Astrocyte (in vitro differentiated cells and primary cell): ENCODE results near the gene CENPVL3. TPM values are rescaled to one million over a fixed set of nuclear protein-coding genes. Genes with fewer than 3 reads are reported as not detected.

Experiments
- DNase-seq: peaks from one replicate; pipeline ENCODE4 v3.0.0-alpha.2; 2010; ENCODE audit warnings: low read depth
- FAIRE-seq: peaks from 2 replicates; lab custom pipeline; 2011; peaks lifted over from hg19 to GRCh38; lab: Jason Lieb, UNC
- H2AFZ ChIP-seq: 2 replicates; pipeline ENCODE4 v1.6.0; 2012; ENCODE audit warnings: low read depth, low read length, inconsistent platforms
- H3K27ac ChIP-seq: 2 replicates; pipeline ENCODE4 v1.5.1; 2011; ENCODE audit warnings: low read depth, low read length, inconsistent platforms
- H3K27me3 ChIP-seq: 2 replicates; pipeline ENCODE4 v1.6.0; 2011; ENCODE audit warnings: low read length, inconsistent platforms; ENCODE audit not compliant: insufficient read depth
- H3K36me3 ChIP-seq: 2 replicates; pipeline ENCODE4 v1.5.1; 2011; ENCODE audit warnings: low read length, inconsistent platforms; ENCODE audit not compliant: insufficient read depth
- H3K4me1 ChIP-seq: 2 replicates; pipeline ENCODE4 v1.5.1; 2011; ENCODE audit warnings: low read length, inconsistent platforms; ENCODE audit not compliant: insufficient read depth
- H3K4me2 ChIP-seq: 2 replicates; pipeline ENCODE4 v1.6.0; 2012; ENCODE audit warnings: low read length, inconsistent platforms
- H3K4me3 ChIP-seq: 2 replicates; pipeline ENCODE4 v1.5.1; 2011; ENCODE audit warnings: low read depth, mild to moderate bottlenecking, low read length, inconsistent platforms; ENCODE audit not compliant: insufficient read depth
- H3K79me2 ChIP-seq: 2 replicates; pipeline ENCODE4 v1.6.0; 2012; ENCODE audit warnings: mild to moderate bottlenecking, low read length, inconsistent platforms; ENCODE audit not compliant: insufficient read depth
- H3K9ac ChIP-seq: 2 replicates; pipeline ENCODE4 v1.6.0; 2012; ENCODE audit warnings: mild to moderate bottlenecking, low read length, inconsistent platforms
- H3K9me3 ChIP-seq: 2 replicates; pipeline ENCODE4 v1.5.1; 2012; ENCODE audit warnings: low read depth, mild to moderate bottlenecking, low read length, inconsistent platforms; ENCODE audit not compliant: insufficient read depth
- H4K20me1 ChIP-seq: 2 replicates; pipeline ENCODE4 v1.6.0; 2012; ENCODE audit warnings: low read length, inconsistent platforms; ENCODE audit not compliant: insufficient read depth
- H3K27ac Mint-ChIP-seq: one replicate; pipeline ENCODE4 v1.8.0; 2021; ENCODE audit warnings: mild to moderate bottlenecking, mixed read lengths; ENCODE audit not compliant: unreplicated experiment
- H3K27me3 Mint-ChIP-seq: one replicate; pipeline ENCODE4 v1.8.0; 2021; ENCODE audit warnings: low read depth, mixed read lengths; ENCODE audit not compliant: unreplicated experiment
- H3K36me3 Mint-ChIP-seq: one replicate; pipeline ENCODE4 v1.8.0; 2021; ENCODE audit warnings: low read depth, mixed read lengths; ENCODE audit not compliant: unreplicated experiment
- H3K4me1 Mint-ChIP-seq: one replicate; pipeline ENCODE4 v1.8.0; 2021; ENCODE audit warnings: low read depth, mixed read lengths; ENCODE audit not compliant: unreplicated experiment
- H3K4me3 Mint-ChIP-seq: one replicate; pipeline ENCODE4 v1.8.0; 2021; ENCODE audit warnings: mild to moderate bottlenecking, moderate library complexity, mixed read lengths; ENCODE audit not compliant: unreplicated experiment
- H3K9me3 Mint-ChIP-seq: one replicate; pipeline ENCODE4 v1.8.0; 2021; ENCODE audit warnings: mild to moderate bottlenecking, mixed read lengths; ENCODE audit not compliant: unreplicated experiment
- EZH2 ChIP-seq: IDR thresholded peaks from 2 replicates; pipeline ENCODE4 v1.6.1; 2012; ENCODE audit warnings: mild to moderate bottlenecking, low read length, inconsistent platforms; ENCODE audit not compliant: insufficient read depth
- total RNA-seq: library from RNA; stranded (reverse); gene quantifications from 2 replicates; pipeline ENCODE4 v1.2.1, GENCODE V29; 2021
- TF ChIP-seq, protein P1 (sequence below): IDR thresholded peaks from 2 replicates; pipeline ENCODE4 v1.5.1; 2011; ENCODE audit warnings: low read depth, mild to moderate bottlenecking, inconsistent platforms, low read length, moderate library complexity; ENCODE audit not compliant: insufficient read depth

The CENPVL3 gene
- total RNA-seq, 1 donor from 2014 or later = 2.3 TPM

GRCh38 chrX:51598899-51599298 is 19.8 kb downstream of the CENPVL3 start:
- no peak overlapping the region for H3K4me2 ChIP-seq
- FAIRE-seq (no peak), DNase-seq (no peak)
- H3K9me3 ChIP-seq = no peaks in the 10 kb centered on the region
- TF ChIP-seq, protein P1, sequence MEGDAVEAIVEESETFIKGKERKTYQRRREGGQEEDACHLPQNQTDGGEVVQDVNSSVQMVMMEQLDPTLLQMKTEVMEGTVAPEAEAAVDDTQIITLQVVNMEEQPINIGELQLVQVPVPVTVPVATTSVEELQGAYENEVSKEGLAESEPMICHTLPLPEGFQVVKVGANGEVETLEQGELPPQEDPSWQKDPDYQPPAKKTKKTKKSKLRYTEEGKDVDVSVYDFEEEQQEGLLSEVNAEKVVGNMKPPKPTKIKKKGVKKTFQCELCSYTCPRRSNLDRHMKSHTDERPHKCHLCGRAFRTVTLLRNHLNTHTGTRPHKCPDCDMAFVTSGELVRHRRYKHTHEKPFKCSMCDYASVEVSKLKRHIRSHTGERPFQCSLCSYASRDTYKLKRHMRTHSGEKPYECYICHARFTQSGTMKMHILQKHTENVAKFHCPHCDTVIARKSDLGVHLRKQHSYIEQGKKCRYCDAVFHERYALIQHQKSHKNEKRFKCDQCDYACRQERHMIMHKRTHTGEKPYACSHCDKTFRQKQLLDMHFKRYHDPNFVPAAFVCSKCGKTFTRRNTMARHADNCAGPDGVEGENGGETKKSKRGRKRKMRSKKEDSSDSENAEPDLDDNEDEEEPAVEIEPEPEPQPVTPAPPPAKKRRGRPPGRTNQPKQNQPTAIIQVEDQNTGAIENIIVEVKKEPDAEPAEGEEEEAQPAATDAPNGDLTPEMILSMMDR = no peak
- TF ChIP-seq EZH2 = no peak
- H3K79me2 ChIP-seq = no peaks in the 10 kb centered on the region
- no peak overlapping the region for H3K27ac ChIP-seq
- no peak overlapping the region for H2AFZ ChIP-seq
- no peaks in the 10 kb centered on the region for H3K36me3 ChIP-seq
- H3K4me3 ChIP-seq = no peak overlapping the region
- H3K9ac ChIP-seq = no peak overlapping the region
- H3K27me3 ChIP-seq = no peaks in the 10 kb centered on the region
- no peaks in the 10 kb centered on the region for H3K27me3 Mint-ChIP-seq
- peaks cover 2% of the 10 kb centered on the region for H3K9me3 Mint-ChIP-seq
- H3K36me3 Mint-ChIP-seq = no peaks in the 10 kb centered on the region
- H4K20me1 ChIP-seq = no peaks in the 10 kb centered on the region
- H3K4me3 Mint-ChIP-seq = no peak overlapping the region
- H3K4me1 ChIP-seq = no peaks in the 10 kb centered on the region
- H3K4me1 Mint-ChIP-seq = no peaks in the 10 kb centered on the region
- H3K27ac Mint-ChIP-seq = no peak overlapping the region

- H2AFZ ChIP-seq = no peak overlapping the region
Measured at GRCh38 chrX:51571874-51572273, 46.8 kb downstream of the CENPVL3 start.

GRCh38 chrX:51569561-51569960 is 49.2 kb downstream of the CENPVL3 start:
- peak; percentile 92 for FAIRE-seq
- Histone ChIP-seq H3K9ac (no peak overlapping the region), H3K79me2 (no peaks in the 10 kb centered on the region), H3K4me1 (peaks cover 3% of the 10 kb centered on the region), H3K9me3 (no peaks in the 10 kb centered on the region), H3K4me3 (no peak overlapping the region), H3K27me3 (no peaks in the 10 kb centered on the region), H3K27ac (no peak overlapping the region), H3K36me3 (no peaks in the 10 kb centered on the region), H2AFZ (no peak overlapping the region), H4K20me1 (no peaks in the 10 kb centered on the region), H3K4me2 (no peak overlapping the region)
- Mint-ChIP-seq H3K4me1 (peaks cover 6% of the 10 kb centered on the region), H3K4me3 (no peak overlapping the region), H3K9me3 (no peaks in the 10 kb centered on the region), H3K27me3 (no peaks in the 10 kb centered on the region), H3K36me3 (no peaks in the 10 kb centered on the region), H3K27ac (no peak overlapping the region)
- TF ChIP-seq, protein P1 = no peak
- no peak for TF ChIP-seq EZH2
- DNase-seq = no peak

More at GRCh38 chrX:51571874-51572273, 46.8 kb downstream of the CENPVL3 start:
- H3K36me3 Mint-ChIP-seq = no peaks in the 10 kb centered on the region
- Histone ChIP-seq H3K4me2 (no peak overlapping the region), H4K20me1 (no peaks in the 10 kb centered on the region), H3K9me3 (no peaks in the 10 kb centered on the region), H3K79me2 (no peaks in the 10 kb centered on the region), H3K4me3 (no peak overlapping the region), H3K27ac (no peak overlapping the region), H3K27me3 (no peaks in the 10 kb centered on the region), H3K4me1 (peaks cover 3% of the 10 kb centered on the region), H3K36me3 (no peaks in the 10 kb centered on the region), H3K9ac (no peak overlapping the region)
- no peak overlapping the region for H3K4me3 Mint-ChIP-seq
- H3K4me1 Mint-ChIP-seq = peaks cover 6% of the 10 kb centered on the region
- no peaks in the 10 kb centered on the region for H3K27me3 Mint-ChIP-seq
- no peak for DNase-seq
- H3K27ac Mint-ChIP-seq = no peak overlapping the region
- TF ChIP-seq EZH2 = no peak
- TF ChIP-seq, protein P1 = no peak
- no peaks in the 10 kb centered on the region for H3K9me3 Mint-ChIP-seq
- FAIRE-seq = peak; percentile 67
